Measurements from ENCODE around the gene LONRF3.
A peak's percentile ranks its signal among the peaks of the same experiment; 100 is the strongest.
"Not testable (repeated sequence)": the region's sequence is repeated elsewhere in the genome, so short reads cannot be mapped to it uniquely, and the experiment has no call there.

The LONRF3 gene

DNA sequence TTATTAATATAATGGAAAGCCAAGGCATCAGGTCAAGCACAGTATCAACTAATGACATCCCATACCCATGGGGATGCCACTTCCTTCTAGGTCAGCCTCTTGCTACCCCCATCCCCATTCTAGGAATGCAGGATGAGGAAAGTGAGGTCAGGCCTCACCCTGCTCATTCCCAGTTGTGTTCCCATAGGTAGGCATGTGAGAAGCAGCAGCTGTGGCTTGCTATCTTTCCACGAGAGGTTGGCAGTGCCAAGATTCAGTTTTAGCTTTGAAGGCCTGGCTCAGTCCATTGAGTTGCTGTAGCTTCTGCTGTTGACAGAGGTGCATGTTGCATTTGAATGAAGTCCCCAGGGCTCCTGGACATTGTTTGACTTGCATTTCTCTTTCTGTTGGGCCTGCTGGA is 15.5 kb downstream of the LONRF3 start:
- no peak for DNase-seq

DNA sequence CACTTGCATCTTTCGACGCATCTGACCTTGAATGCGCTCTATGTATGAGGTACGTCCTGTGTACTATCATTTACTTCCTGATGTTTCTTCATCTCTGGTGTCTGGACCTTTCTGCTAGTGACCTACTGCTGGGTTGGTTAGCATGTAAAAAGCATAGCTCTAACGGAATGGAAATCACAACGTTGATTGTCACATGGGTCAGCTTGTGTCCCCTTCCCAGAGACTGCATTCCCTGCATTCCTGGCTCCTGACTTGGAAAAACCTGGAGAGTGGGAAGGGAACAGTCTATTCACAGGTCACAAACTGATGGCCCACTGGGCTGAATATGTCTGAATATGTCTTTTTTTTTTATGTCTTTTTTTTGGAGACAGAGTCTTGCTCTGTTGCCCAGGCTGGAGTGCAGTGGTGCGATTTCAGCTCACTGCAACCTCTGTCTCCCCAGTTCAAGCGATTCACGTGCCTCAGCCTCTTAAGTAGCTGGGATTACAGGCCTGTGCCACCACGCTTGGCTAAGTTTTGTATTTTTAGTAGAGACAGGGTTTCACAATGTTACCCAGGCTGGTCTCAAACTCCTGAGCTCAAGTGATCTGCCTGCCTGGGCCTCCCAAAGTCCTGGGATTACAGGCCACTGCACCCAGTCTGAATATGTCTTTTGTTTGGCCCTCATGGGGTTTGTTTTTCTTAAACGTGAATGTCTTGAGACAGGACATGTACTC is 16.3 kb downstream of the LONRF3 start:
- DNase-seq = no peak

DNA sequence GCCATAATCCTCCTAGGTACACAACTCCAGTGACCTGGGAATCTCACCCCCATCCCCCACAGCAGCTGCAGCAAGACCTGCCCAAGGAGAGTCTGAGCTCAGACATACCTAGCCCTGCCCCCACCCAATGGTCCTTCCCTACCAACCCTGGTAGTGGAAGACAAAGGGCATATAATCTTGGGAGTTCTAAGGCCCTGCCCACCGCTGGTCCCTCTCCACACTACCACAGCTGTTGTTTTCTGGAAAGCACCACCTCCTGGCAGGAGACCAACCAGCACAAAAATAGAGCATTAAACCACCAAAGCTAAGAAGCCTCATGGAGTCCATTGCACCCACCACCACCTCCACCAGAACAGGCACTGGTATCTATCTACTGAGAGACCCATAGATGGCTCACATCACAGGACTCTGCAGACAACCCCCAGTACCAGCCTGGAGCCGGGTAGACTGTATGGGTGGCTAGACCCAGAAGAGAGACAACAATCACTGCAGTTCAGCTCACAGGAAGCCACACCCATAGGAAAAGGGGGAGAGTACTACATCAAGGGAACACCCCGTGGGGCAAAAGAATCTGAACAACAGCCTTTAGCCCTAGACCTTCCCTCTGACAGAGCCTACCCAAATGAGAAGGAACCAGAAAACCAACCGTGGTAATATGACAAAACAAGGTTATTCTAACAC is 18.2 kb downstream of the LONRF3 start:
- DNase-seq = not testable (repeated sequence)

DNA sequence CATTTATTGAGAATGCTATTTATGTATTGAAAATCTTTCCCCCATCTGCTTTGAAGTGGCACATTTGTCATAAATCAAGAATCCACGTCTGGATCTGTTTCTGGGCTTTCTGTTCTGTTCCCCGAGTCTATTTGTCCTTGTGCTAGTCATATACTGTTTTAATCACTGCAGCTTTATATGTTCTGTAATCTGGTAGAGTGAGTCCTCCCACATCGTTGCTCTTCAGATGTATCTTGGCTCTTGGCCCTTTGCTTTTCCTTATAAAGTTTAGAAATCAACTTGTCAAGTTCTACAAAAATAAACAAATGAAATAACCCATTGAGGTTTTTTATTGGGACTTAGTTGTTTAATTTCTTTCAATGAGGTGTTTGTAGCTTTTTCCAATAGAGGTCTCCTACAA is 29.0 kb downstream of the LONRF3 start:
- DNase-seq = no peak

DNA sequence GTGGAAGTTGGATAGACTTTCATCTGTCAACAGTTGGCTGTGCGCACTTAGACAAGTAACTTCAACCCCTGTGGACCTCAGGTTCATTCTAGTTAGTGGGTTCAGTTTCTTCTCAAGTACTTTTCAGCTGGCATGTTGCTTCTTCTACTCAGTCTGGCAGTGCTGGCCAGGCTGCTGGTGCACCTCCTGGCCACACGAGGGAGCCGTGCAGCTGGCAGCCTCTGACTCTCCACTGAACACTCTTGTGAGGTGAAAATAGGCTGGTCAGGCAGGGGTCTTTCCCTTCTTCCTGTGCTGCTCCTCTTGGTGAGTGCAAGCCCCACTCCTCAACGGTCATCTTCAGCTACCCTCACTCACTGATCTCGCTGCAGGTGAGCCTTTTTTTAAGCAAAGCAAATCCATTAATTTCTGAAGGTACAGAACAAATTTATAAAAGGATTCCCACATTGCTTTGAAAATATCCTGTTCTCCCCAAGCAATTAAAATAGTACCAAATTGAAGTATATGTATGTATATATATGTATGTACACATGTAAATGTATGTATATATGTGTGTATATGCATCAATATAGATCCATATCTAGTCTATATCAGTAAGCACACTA is 30.6 kb downstream of the LONRF3 start:
- peak; percentile 65 for DNase-seq

DNA sequence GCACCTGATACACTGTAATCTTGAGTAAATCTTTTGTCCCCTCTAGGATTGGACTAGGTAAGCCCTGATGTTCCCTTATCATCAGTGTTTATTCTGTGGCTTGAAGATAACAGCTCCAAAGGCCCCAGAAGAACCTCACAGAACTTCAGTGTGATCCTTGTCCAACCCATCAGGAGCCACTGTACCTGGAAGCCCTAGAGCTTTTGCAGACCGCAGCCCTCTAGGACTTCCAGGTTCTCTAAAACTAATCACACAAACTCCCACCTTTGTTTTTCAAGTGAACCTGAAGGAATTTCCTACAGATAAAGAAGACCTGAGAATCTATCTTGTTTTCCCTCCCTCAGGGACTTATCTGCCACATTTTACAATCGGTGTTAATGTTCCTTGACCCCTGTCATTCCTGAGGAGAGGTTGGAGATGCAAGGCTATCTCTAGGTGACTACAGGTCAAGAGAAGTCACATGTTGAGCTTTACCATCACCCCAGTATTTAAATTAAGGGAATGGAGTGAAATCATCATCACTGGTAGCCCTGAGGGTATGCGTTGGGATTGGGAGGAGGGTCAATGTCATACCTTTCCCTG is 32.9 kb downstream of the LONRF3 start:
- DNase-seq = no peak

DNA sequence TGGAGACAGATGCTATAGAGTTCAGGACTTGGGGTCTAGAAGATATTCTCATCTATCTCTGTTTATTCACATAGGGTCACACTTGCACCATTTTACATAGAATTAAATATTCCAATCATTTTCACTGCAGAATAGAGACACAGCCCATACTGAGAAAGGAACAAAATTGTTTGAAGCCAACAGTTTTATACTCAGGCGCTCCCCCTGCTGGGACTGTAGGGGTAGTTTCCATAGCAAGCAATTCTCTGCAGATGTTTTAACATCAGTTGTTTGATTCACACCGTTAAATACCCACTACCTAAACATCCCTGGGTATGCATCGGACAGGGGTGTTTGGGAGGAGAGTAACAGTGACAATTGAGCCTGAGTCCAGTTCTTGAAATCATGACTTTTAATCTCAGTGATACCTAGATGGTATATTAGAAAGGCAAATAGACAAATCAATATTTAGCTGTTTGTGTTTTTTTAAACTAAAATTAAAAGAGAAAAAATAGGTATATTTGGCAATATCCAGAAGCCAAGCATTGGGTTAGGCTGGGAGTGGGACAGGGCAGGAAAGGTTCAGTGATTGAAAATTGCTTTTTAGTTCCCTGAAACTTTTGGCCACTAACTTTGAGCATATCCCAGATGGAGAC is 33.8 kb downstream of the LONRF3 start:
- DNase-seq = peak; percentile 53

DNA sequence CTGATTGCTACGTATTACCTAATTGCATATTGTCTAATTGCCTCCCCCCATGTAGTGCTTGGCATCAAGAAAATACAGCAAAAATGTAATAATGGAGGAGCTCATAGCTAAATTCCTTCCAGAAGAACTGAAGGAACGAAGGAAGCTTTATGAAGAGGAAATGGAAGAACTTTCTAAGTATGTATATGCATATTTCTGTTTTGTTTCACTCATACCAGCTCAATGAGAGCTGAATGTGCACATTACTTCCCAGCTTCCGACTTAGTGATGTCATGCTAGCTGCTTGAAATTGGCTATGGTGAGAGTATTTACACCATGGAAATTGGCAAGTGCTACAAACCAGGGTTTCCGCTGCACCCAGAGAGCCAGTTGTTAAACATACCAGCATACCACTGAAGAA is 34.7 kb downstream of the LONRF3 start:
- no peak for DNase-seq

DNA sequence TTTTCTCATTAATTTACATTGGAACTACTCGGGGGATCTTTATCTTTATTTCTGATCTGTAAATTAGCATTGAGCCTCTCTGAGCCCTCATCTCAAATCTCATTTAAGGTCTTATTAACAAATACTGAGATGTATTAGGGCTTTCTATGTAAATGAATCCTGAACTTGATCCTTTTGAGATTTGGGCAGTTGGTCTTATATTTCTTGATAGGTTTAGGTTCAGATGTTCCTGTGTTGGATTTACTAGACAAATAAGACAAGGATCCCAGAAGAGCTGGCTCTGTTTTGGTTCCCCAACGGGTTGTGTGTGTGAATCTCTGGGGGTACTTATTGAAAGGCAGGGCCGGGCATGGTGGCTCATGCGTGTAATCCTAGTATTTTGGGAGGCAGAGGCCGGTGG is 36.1 kb downstream of the LONRF3 start:
- DNase-seq = no peak

DNA sequence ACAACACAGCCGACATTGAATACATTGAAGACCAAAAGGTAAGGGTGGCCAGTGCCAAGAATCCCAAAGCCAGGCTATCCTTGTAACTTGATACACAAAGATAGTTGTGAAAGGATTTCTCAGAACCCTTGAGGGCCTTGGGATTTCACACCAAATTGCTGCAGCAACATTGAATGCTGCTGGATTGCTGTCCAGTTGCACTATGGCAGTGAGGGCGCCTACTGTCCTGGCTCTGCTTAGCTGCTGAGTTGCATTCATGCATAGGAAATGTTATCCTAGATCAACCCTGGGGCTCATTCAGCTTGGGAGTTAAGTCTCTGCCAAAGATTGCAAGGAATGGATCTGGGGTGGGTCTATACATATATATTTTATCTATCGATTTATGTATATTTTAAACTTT is 38.7 kb downstream of the LONRF3 start:
- no peak for DNase-seq

DNA sequence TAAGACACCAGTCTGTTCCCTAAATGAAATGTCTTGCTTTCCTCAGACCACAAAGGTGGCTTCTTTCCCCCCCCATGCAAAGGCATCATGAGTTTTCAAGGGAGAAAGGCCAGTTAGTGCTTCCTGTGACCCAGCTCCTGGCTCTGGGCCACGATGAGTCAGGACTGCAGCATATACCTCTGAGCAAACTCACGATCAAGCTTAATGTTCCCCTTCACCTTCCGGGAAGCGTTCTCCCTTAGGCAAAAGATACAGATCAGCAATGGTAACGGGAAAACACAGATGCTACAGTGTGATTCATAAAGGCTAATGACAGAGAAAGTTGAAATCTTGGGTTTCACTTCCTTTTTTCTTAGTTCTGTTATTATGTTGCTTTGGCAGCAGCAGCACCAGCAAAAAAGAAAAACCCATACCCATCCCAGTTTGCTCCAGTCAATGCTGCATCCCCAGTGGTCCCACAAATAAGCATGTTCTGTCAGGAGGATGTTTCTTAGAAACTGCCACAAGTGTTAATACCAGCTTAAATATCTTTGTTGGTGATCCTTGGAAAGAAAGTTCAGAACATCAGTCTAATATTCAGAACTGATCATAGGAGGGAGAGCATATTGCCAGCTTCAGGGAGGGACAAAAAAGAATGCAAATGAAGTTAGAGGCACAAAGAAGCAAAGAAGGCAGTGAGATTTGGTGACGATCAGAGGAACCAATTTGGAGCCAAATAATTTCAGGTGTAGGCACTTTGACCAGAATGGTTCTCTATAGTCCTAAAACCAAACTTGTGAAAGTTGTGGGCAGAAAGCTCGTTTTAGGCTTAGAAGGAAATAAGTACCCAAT is 41.2 kb downstream of the LONRF3 start:
- peak; percentile 57 for DNase-seq

DNA sequence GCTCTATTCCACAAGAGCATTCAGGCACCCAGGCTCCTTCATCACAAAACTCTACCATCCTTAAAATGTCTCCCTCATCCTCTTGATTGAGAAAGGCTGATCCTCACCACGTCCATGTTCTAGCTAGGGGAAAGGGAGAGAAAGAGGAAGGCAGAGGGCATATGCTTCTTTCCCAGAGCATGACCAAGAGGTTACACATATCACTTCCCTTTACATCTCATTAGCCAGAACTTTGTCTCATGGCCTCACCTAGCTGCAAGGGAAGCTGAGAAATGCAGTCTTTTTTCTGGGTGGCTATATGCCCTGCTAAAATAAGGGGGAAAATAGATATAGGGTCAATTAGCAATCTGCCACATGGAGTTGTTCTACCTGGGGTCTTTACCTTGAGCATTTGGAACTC is 42.7 kb downstream of the LONRF3 start:
- no peak for DNase-seq

DNA sequence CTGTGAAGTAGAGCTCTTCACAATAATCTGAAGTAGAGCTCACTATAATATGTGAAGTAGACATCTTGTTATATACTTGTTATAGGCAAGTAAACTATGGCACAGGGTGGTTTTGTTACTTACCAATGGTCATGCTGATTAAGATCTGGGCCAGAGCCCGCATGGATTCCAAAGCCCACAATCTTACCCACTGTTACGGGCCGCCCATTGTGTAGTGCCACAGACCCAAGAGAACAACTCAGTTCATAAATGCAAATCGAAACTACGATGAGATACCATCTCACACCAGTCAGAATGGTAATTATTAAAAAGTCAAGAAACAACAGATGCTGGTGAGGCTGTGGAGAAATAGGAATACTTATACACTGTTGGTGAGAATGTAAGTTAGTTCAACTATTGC is 51.5 kb downstream of the LONRF3 start:
- DNase-seq = no peak

DNA sequence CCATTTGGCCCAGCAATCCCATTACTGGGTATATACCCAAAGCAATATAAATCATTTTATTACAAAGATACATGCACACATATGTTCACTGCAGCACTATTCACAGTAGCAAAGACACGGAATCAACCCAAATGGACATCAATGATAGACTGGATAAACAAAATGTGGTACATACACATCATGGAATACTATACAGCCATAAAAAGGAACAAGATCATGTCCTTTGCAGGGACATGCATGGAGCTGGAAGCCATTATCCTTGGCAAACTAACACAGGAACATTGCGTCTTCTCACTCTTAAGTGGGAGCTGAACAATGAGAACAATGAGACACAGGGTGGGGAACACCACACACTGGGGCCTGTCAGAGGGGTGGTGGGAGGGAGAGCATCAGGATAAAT is 51.9 kb downstream of the LONRF3 start:
- DNase-seq = not testable (repeated sequence)

DNA sequence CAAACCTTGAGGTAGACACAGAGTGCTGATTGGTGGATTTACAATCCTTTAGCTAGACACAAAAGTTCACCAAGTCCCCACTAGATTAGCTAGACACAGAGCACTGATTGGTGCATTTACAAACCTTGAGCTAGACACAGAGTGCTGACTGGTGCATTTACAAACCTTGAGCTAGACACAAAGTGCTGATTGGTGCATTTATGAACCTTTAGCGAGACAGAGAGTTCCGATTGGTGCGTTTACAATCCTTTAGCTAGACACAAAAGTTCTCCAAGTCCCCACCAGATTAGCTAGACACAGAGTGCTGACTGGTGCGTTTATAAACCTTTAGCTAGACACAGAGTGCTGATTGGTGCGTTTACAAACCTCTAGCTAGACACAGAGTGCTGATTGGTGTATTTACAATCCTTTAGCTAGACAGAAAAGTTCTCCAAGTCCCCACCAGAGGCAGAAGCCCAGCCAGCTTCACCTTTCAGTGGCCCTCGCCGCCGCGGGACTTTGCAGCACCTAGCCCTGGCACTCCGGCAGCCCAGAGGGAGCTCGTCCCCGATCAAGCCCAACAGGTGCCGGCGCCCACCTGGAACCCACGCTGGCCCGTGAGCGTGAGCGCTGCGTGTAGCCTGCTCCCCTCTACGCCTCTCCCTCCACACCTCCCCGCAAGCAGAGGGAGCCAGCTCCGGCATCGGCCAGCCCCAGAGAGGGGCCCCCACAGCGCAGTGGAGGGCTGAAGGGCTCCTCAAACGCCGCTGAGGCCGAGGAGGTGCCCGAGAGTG is 53.7 kb downstream of the LONRF3 start:
- DNase-seq = not testable (repeated sequence)

DNA sequence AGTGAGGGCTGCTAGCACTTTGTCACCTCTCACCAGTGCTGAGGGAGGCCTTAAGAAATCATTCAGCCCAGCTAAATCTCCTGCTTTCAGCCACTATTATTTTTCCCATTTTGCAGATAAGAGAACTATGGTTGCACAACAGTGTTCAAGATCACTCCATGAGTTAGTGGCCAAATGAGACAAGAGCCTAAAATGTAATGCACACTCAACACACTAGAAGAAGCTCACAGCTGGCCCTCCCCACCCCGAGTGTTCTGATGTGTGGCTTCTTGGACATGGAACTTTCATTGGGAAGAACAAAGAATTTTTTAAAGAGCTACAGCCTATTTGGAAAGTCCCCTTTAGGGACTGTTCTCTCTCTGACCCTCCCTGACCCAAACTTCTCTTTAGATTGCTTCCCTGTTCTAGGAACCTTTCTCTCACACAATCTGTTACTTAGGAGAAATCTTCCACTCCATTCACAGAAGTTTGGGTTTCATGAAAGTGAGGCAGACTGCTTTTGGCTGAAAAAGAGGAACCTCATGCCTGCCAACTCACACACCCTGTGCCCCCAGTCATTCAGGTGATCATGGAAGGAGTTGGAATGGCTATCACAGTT is 54.4 kb downstream of the LONRF3 start:
- DNase-seq = no peak

DNA sequence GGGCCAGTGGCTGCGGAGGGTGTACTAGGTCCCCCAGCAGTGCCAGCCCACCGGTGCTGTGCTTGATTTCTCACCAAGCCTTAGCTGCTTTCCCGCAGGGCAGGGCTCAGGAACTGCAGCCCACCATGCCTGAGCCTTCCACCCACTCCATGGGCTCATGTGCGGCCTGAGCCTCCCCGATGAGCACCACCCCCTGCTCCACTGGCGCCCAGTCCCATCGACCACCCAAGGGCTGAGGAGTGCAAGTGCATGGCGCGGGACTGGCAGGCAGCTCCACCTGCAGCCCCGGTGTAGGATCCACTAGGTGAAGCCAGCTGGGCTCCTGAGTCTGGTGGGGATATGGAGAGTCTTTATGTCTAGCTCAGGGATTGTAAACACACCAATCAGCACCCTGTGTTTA is 55.2 kb downstream of the LONRF3 start:
- not testable (repeated sequence) for DNase-seq

DNA sequence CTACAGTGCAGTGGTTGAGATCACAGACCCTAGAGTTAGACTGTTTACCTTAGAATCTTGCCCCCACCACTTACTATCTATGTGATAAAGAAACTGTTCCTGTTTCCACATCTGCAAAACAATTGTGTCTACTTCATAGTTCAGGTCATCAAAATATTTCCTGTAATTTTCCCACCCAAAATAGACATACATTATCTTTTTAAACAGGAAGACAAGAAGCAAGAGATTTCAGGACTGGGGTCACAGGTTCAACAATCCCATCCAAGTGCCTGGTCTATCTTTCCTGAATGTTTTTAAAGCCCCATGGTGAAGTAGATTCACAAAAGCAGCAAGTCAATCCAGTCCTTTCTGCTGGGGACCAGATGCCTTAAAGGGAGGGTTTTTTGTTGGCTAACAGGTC is 56.6 kb downstream of the LONRF3 start:
- DNase-seq = no peak

DNA sequence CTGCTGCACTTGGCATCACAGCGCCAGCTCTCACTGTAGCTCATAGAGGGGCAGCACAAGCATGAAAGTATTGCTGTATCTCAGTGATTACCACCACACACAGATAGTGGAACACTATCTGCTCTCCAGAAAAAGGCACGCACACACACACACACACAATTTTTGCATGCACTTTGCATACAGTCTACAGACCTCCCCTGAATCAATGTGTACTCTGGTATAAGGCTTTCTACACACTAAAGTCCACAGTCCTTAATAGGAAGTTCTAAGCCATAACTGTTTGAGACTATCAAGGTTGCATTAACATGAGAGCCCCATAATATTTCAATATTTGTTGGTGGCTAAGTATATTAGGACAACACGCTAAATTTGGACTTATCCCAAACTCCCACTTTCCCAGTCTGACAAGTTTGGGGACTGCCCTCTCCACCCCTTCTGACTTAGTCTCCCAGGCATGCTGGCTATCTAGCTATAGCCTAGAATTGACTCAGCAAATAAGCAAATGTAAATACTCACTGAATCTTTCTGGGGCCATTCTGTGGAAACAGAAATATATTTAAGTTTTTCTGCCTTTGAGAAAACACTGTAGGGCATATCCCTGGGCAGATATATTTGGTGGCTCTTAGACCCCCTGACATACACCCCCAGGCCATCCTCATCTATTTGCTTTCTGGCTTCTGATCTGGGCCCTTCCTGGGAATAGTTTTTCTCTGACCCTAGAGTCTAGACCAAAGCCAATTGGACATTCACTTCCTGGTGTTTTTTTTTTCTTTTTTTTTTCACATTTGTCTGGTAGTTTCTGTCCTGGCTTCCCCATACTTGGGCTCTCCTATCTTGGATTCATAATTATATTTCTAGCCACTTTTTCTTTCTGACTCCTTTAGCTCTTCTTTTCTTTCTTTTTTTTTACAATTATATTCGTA is 62.0 kb downstream of the LONRF3 start:
- DNase-seq = no peak

DNA sequence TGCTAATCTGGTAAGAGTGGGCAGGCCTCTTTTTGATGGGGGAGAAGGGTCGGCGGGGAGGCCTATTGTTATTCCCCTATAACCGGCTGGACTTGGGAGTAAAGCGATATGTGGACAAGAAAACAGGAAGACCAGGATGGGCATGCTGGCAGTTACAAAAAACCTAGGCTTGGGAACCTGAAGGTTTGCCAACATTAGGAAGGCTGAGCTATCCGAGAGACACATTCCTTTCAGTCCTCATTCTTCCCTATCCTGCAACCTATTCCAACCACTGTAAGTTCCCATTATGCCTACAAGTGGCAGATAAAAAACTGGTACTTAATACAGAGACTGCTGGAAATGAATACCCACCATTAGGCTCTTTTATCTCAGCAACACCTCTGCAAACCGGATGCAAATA is 66.0 kb downstream of the LONRF3 start:
- no peak for DNase-seq
